Right lobe of liver (tissue), 4 donors: ENCODE data around the gene ZNF286A.

Experiments used
- CTCF ChIP-seq, 4 donors: fragments of 200-600 bp in 3 of 4; fragments of 450-650 bp in 1 of 4; IDR thresholded peaks; one replicate each; pipeline versions ENCODE4 v1.5.1 to v1.8.0; 2016 to 2022; ENCODE audit warnings: antibody characterized with exemption in 4 of 4, mild to moderate bottlenecking in 2 of 4
- POLR2A ChIP-seq: fragments of 450-650 bp; IDR thresholded peaks from one replicate; pipeline ENCODE4 v1.6.1; 2017; ENCODE audit warnings: antibody characterized with exemption, mild to moderate bottlenecking
- donor health status: DM: no; HTN: no; CAD: no.
- donor health status: DM: no; HTN: no; CAD: no.
- donor health status: DM: no; HTN: yes; CAD: no.

GRCh38 chr17:15651583-15652110, 47.9 kb upstream of the ZNF286A start:
- TF ChIP-seq CTCF (IDR thresholded peaks at IDR 0.05) (no peak), POLR2A (no peak)
